Stomach (tissue), 4 donors: ENCODE data around the gene FSCN2.

Source experiments
- POLR2A ChIP-seq, 4 donors: fragments of 450-650 bp; IDR thresholded peaks; one replicate each; pipeline ENCODE4 v1.6.1; 2016; ENCODE audit warnings: antibody characterized with exemption in 4 of 4, control low read depth in 2 of 4, mild to moderate bottlenecking in 1 of 4, moderate library complexity in 1 of 4
- POLR2AphosphoS5 ChIP-seq, 3 donors: sonication (generic); formaldehyde crosslinking; IDR thresholded peaks; one replicate each; pipeline ENCODE4 v1.6.1; 2016; ENCODE audit warnings: antibody characterized with exemption in 3 of 3
- TF ChIP-seq, protein P1 (sequence below), 7 experiments: fragments of 450-650 bp in 4 of 7; fragments of 200-600 bp in 3 of 7; sonication (generic) in 3 of 7; IDR thresholded peaks; one replicate each; pipeline ENCODE4 v1.5.1; 2016 to 2019; ENCODE audit warnings: antibody characterized with exemption in 7 of 7, control low read depth in 2 of 7, mild to moderate bottlenecking in 1 of 7

- TF ChIP-seq, protein P1, sequence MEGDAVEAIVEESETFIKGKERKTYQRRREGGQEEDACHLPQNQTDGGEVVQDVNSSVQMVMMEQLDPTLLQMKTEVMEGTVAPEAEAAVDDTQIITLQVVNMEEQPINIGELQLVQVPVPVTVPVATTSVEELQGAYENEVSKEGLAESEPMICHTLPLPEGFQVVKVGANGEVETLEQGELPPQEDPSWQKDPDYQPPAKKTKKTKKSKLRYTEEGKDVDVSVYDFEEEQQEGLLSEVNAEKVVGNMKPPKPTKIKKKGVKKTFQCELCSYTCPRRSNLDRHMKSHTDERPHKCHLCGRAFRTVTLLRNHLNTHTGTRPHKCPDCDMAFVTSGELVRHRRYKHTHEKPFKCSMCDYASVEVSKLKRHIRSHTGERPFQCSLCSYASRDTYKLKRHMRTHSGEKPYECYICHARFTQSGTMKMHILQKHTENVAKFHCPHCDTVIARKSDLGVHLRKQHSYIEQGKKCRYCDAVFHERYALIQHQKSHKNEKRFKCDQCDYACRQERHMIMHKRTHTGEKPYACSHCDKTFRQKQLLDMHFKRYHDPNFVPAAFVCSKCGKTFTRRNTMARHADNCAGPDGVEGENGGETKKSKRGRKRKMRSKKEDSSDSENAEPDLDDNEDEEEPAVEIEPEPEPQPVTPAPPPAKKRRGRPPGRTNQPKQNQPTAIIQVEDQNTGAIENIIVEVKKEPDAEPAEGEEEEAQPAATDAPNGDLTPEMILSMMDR (IDR thresholded peaks at IDR 0.05) = no peak
- TF ChIP-seq POLR2A (IDR thresholded peaks at IDR 0.05) = no peak
- TF ChIP-seq POLR2AphosphoS5 (IDR thresholded peaks at IDR 0.05) = no peak
Observed at GRCh38 chr17:81481073-81481799, 46.9 kb upstream of the FSCN2 start.
